Osteocyte (in vitro differentiated cells): Measurements from ENCODE around the gene ABCC9. TPM values are rescaled to one million over a fixed set of nuclear protein-coding genes. Genes with fewer than 3 reads are reported as not detected.

Experiments
- DNase-seq: peaks from one replicate; pipeline ENCODE4 v3.0.0; 2021; ENCODE audit warnings: mixed read lengths; ENCODE audit not compliant: unreplicated experiment; ENCODE audit errors: extremely low spot score
- H3K27ac Mint-ChIP-seq: one replicate; pipeline ENCODE4 v1.8.0; 2021; ENCODE audit warnings: mild to moderate bottlenecking, mixed read lengths; ENCODE audit not compliant: unreplicated experiment
- H3K27me3 Mint-ChIP-seq: one replicate; pipeline ENCODE4 v1.8.0; 2021; ENCODE audit warnings: mixed read lengths; ENCODE audit not compliant: unreplicated experiment
- H3K36me3 Mint-ChIP-seq: one replicate; pipeline ENCODE4 v1.8.0; 2021; ENCODE audit warnings: mixed read lengths; ENCODE audit not compliant: unreplicated experiment
- H3K4me1 Mint-ChIP-seq: one replicate; pipeline ENCODE4 v1.8.0; 2021; ENCODE audit warnings: mixed read lengths; ENCODE audit not compliant: unreplicated experiment
- H3K4me3 Mint-ChIP-seq: one replicate; pipeline ENCODE4 v1.8.0; 2021; ENCODE audit warnings: mild to moderate bottlenecking, moderate library complexity, mixed read lengths; ENCODE audit not compliant: unreplicated experiment
- H3K9me3 Mint-ChIP-seq: one replicate; pipeline ENCODE4 v1.8.0; 2021; ENCODE audit warnings: mixed read lengths; ENCODE audit not compliant: unreplicated experiment
- CTCF ChIP-seq: fragments of 200-600 bp; sonication (generic); IDR thresholded peaks from 2 replicates; pipeline ENCODE4 v1.5.0; 2021; ENCODE audit warnings: antibody characterized with exemption, mild to moderate bottlenecking, moderate library complexity
- total RNA-seq: library from RNA; stranded (reverse); gene quantifications from 2 replicates; pipeline ENCODE4 v1.2.1, GENCODE V29; 2021

The ABCC9 gene
- total RNA-seq, 1 donor from 2014 or later: 0.46 TPM

- DNase-seq: no peak
- Mint-ChIP-seq H3K27ac (no peak overlapping the region), H3K9me3 (no peaks in the 10 kb centered on the region), H3K4me1 (no peaks in the 10 kb centered on the region), H3K4me3 (no peak overlapping the region), H3K27me3 (peaks cover 18% of the 10 kb centered on the region), H3K36me3 (no peaks in the 10 kb centered on the region)
- no peak for TF ChIP-seq CTCF
Measured at GRCh38 chr12:21759737-21760136, 181.5 kb downstream of the ABCC9 start.

GRCh38 chr12:21757735-21758134 is 183.5 kb downstream of the ABCC9 start:
- Mint-ChIP-seq H3K36me3 (no peaks in the 10 kb centered on the region), H3K27ac (no peak overlapping the region), H3K27me3 (peaks cover 19% of the 10 kb centered on the region), H3K4me1 (no peaks in the 10 kb centered on the region), H3K4me3 (no peak overlapping the region), H3K9me3 (no peaks in the 10 kb centered on the region)
- TF ChIP-seq CTCF: no peak
- DNase-seq: no peak

- H3K27ac Mint-ChIP-seq: no peak overlapping the region
- TF ChIP-seq CTCF: no peak
- H3K4me3 Mint-ChIP-seq: no peak overlapping the region
- H3K4me1 Mint-ChIP-seq: no peaks in the 10 kb centered on the region
- no peaks in the 10 kb centered on the region for H3K36me3 Mint-ChIP-seq
- DNase-seq: no peak
- H3K27me3 Mint-ChIP-seq: peaks cover 20% of the 10 kb centered on the region
- no peaks in the 10 kb centered on the region for H3K9me3 Mint-ChIP-seq
Measured at GRCh38 chr12:21756699-21757098, 184.5 kb downstream of the ABCC9 start.

GRCh38 chr12:21751517-21751916 is 189.7 kb downstream of the ABCC9 start:
- peaks cover 36% of the 10 kb centered on the region for H3K27me3 Mint-ChIP-seq
- H3K4me1 Mint-ChIP-seq: no peaks in the 10 kb centered on the region
- DNase-seq: no peak
- H3K4me3 Mint-ChIP-seq: no peak overlapping the region
- H3K36me3 Mint-ChIP-seq: no peaks in the 10 kb centered on the region
- no peaks in the 10 kb centered on the region for H3K9me3 Mint-ChIP-seq
- TF ChIP-seq CTCF: no peak
- H3K27ac Mint-ChIP-seq: no peak overlapping the region

Other genes with a start within 250 kb of the ABCC9 start
- gene KCNJ8, start 166.7 kb downstream of the ABCC9 start, total RNA-seq: 0.24 and 0.59 TPM in 2 replicates
- gene CMAS, start 104.8 kb upstream of the ABCC9 start, total RNA-seq: 21.8 and 22.5 TPM in 2 replicates